ENCODE data around the gene PKP1. TPM values are rescaled to one million over a fixed set of nuclear protein-coding genes. Genes with fewer than 3 reads are reported as not detected.

The PKP1 gene
- total and polyA plus RNA-seq, 2 donors (not counting 3 experiments of a cell fraction or from before 2014, with no cell fraction given), result 0.01 TPM; not detected in 1

GRCh38 chr1:201329801-201330200 is 46.5 kb downstream of the PKP1 start:
- POLR2A ChIA-PET, result no interaction called here
- no peaks in the 10 kb centered on the region for H3K4me1 ChIP-seq (ENCODE audit: control insufficient read depth, extremely low read depth, insufficient read depth, low read length)
- no peak overlapping the region for H3K27ac ChIP-seq (ENCODE audit: insufficient read depth, low read depth, low read length)
- dilution Hi-C loops (cut with MboI; ENCODE audit: extremely low pct_ligation_motif_present, low sequenced_read_pairs), result no loop called here
- peaks cover 0 to 5% of the 10 kb centered on the region in 2 experiments for H3K27me3 ChIP-seq (ENCODE audit: control insufficient read depth in 2 of 2, insufficient read depth in 2 of 2, low read length in 2 of 2)
- intact Hi-C loops (cut with micrococcal nuclease), result no loop called here
- H3K9me1 ChIP-seq (replicated peaks; ENCODE audit: control insufficient read depth, extremely low read depth, insufficient read depth, low read length), result no peaks in the 10 kb centered on the region
- H3K9me3 ChIP-seq (replicated peaks; ENCODE audit: control insufficient read depth, insufficient read depth, low read length), result no peaks in the 10 kb centered on the region
- BruUV-seq (replicated peaks), result no TSS peak
- TF ChIP-seq JUN (IDR thresholded peaks at IDR 0.05; ENCODE audit: borderline replicate concordance, insufficient read depth, insufficient read length, low read depth), result no peak
- no peak for TF ChIP-seq GATA2 (IDR thresholded peaks at IDR 0.05; ENCODE audit: insufficient read depth, insufficient read length, low read depth, low read length)
- no peak for TF ChIP-seq POLR2AphosphoS5 (IDR thresholded peaks at IDR 0.05; ENCODE audit: insufficient read depth, low read depth, low read length)
- no peak for TF ChIP-seq MYC (IDR thresholded peaks at IDR 0.05; ENCODE audit: low read depth, low read length)
- TF ChIP-seq CTCF (IDR thresholded peaks at IDR 0.05; ENCODE audit: extremely low read depth in 1 of 2, insufficient read depth in 1 of 2, low read depth in 1 of 2, low read length in 2 of 2), result no peak
- TF ChIP-seq FOS (IDR thresholded peaks at IDR 0.05; ENCODE audit: borderline replicate concordance, insufficient read depth, low read length), result no peak
- TF ChIP-seq EZH2 (IDR thresholded peaks at IDR 0.05; ENCODE audit: borderline replicate concordance, low read depth, low read length, severe bottlenecking), result no peak
- no peak for TF ChIP-seq MAX (IDR thresholded peaks at IDR 0.05; ENCODE audit: insufficient read depth, insufficient read length)
- no peak for TF ChIP-seq POLR2A (IDR thresholded peaks at IDR 0.05; ENCODE audit: low read depth, low read length)
- H3K4me2 ChIP-seq (ENCODE audit: insufficient read depth, low read length), result no peak overlapping the region
- H2AFZ ChIP-seq (ENCODE audit: low read depth, low read length), result no peak overlapping the region
- FAIRE-seq (no peak), DNase-seq (ENCODE audit: low read depth, low spot score) (no peak)
- H3K36me3 ChIP-seq (ENCODE audit: control insufficient read depth in 2 of 2, extremely low read depth in 1 of 2, insufficient read depth in 2 of 2, low read length in 2 of 2), result no peaks in the 10 kb centered on the region
- no peak overlapping the region for H3K4me3 ChIP-seq (replicated peaks in 1 of 3; ENCODE audit: insufficient read depth in 1 of 3, low read depth in 1 of 3, low read length in 3 of 3)
- CTCF ChIA-PET, result interaction anchor here (1.5 to 2.4 kb wide), 2 partner anchors 13 to 18 kb away, joined by 3 to 7 read pairs; no protein-coding TSS in a partner anchor
- H3K9ac ChIP-seq (replicated peaks; ENCODE audit: extremely low read depth, insufficient read depth, low read length), result no peak overlapping the region
- no peaks in the 10 kb centered on the region for H3K79me2 ChIP-seq (ENCODE audit: control insufficient read depth, insufficient read depth, low read length)
- no peaks in the 10 kb centered on the region for H4K20me1 ChIP-seq (replicated peaks; ENCODE audit: control insufficient read depth, extremely low read depth, insufficient read depth, low read length)
